Measurements from ENCODE around the gene TREX2.
A peak's percentile ranks its signal among the peaks of the same experiment; 100 is the strongest.

Gene TREX2

GRCh38 chrX:153433161-153433680 lies 12.6 kb downstream of the TREX2 start:
- DNase-seq = no peak

- DNase-seq = no peak
Measured at GRCh38 chrX:153430796-153431195, 15.1 kb downstream of the TREX2 start.

- no peak for DNase-seq
Measured at GRCh38 chrX:153426204-153426603, 19.7 kb downstream of the TREX2 start.

- no peak for DNase-seq
Measured at GRCh38 chrX:153423652-153424051, 22.2 kb downstream of the TREX2 start.

GRCh38 chrX:153421856-153422255 lies 24.0 kb downstream of the TREX2 start:
- no peak for DNase-seq

GRCh38 chrX:153420851-153421599 lies 24.8 kb downstream of the TREX2 start:
- DNase-seq = no peak

- no peak for DNase-seq
Measured at GRCh38 chrX:153417637-153418036, 28.2 kb downstream of the TREX2 start.

GRCh38 chrX:153416781-153417450 lies 28.9 kb downstream of the TREX2 start:
- no peak for DNase-seq

GRCh38 chrX:153414856-153415510 lies 30.9 kb downstream of the TREX2 start:
- no peak for DNase-seq

GRCh38 chrX:153413731-153414130 lies 32.1 kb downstream of the TREX2 start:
- DNase-seq = no peak

- DNase-seq = no peak
Measured at GRCh38 chrX:153412746-153413720, 32.8 kb downstream of the TREX2 start.

GRCh38 chrX:153411988-153412574 lies 33.8 kb downstream of the TREX2 start:
- no peak for DNase-seq

GRCh38 chrX:153411255-153411987 lies 34.4 kb downstream of the TREX2 start, which contains the start of gene ZFP92:
Gene ZFP92 (plus strand): TSS chrX:153411472. CDS start chrX:153418323, 6,851 bp downstream.
- DNase-seq = peak; percentile 45

GRCh38 chrX:153410888-153411254 lies 35.0 kb downstream of the TREX2 start:
- no peak for DNase-seq

- DNase-seq = no peak
Measured at GRCh38 chrX:153410373-153410772, 35.5 kb downstream of the TREX2 start.

GRCh38 chrX:153409414-153410101 lies 36.3 kb downstream of the TREX2 start:
- no peak for DNase-seq

- DNase-seq = no peak
Measured at GRCh38 chrX:153408871-153409351, 36.9 kb downstream of the TREX2 start.

- DNase-seq = no peak
Measured at GRCh38 chrX:153408221-153408721, 37.6 kb downstream of the TREX2 start.

GRCh38 chrX:153407736-153408135 lies 38.1 kb downstream of the TREX2 start:
- no peak for DNase-seq

GRCh38 chrX:153406903-153407302 lies 39.0 kb downstream of the TREX2 start:
- no peak for DNase-seq

Data from activated naive CD4-positive, alpha-beta T cell treated with Interleukin-2 at 50 U/mL for 16 hours (primary cell).